NCI-H2081 (cell line): ENCODE data around the gene GRHPR.
"Not testable (repeated sequence)": the region's sequence is repeated elsewhere in the genome, so short reads cannot be mapped to it uniquely, and the experiment has no call there.

Source experiments
- DNase-seq, 2 experiments: peaks; one replicate each; lab custom pipeline; 2025; lab: John Stamatoyannopoulos, UW

GRHPR gene

GRCh38 chr9:37421914-37422288 lies 595 bp upstream of the GRHPR start:
- no peak for DNase-seq

- no peak for DNase-seq
These were observed 1.0 kb downstream of the GRHPR start for GRCh38 chr9:37423508-37423907.

GRCh38 chr9:37424204-37424685 lies 1.7 kb downstream of the GRHPR start:
- no peak for DNase-seq

- no peak for DNase-seq
These were observed 2.3 kb downstream of the GRHPR start for GRCh38 chr9:37424686-37425297.

GRCh38 chr9:37425298-37425752 lies 2.8 kb downstream of the GRHPR start:
- peak in 1 of 2 experiments; percentile 11 for DNase-seq

- not testable (repeated sequence) for DNase-seq
These were observed 3.9 kb downstream of the GRHPR start for GRCh38 chr9:37426431-37426830.

GRCh38 chr9:37426846-37427245 lies 4.3 kb downstream of the GRHPR start:
- no peak for DNase-seq

GRCh38 chr9:37428345-37428744 lies 5.8 kb downstream of the GRHPR start:
- DNase-seq = no peak

GRCh38 chr9:37429441-37430285 lies 7.2 kb downstream of the GRHPR start:
- DNase-seq = no peak

- no peak for DNase-seq
These were observed 8.5 kb downstream of the GRHPR start for GRCh38 chr9:37430841-37431597.

- no peak for DNase-seq
These were observed 9.5 kb downstream of the GRHPR start for GRCh38 chr9:37432020-37432419.

GRCh38 chr9:37433867-37434371 lies 11.4 kb downstream of the GRHPR start:
- no peak for DNase-seq

GRCh38 chr9:37436540-37436939 lies 14.0 kb downstream of the GRHPR start:
- DNase-seq = no peak

GRCh38 chr9:37437010-37437409 lies 14.5 kb downstream of the GRHPR start:
- DNase-seq = no peak

GRCh38 chr9:37437621-37438020 lies 15.1 kb downstream of the GRHPR start:
- no peak for DNase-seq

- no peak for DNase-seq
These were observed 15.9 kb downstream of the GRHPR start for GRCh38 chr9:37438359-37438758.

- peak in 1 of 2 experiments; percentile 6 for DNase-seq
These were observed 19.4 kb downstream of the GRHPR start for GRCh38 chr9:37441776-37442370.

- no peak for DNase-seq
These were observed 20.1 kb downstream of the GRHPR start for GRCh38 chr9:37442556-37442955.

GRCh38 chr9:37443566-37443965 lies 21.1 kb downstream of the GRHPR start:
- DNase-seq = no peak

GRCh38 chr9:37444890-37445289 lies 22.4 kb downstream of the GRHPR start:
- DNase-seq = no peak

- no peak for DNase-seq
These were observed 23.3 kb downstream of the GRHPR start for GRCh38 chr9:37445832-37446231.

GRCh38 chr9:37446401-37446800 lies 23.9 kb downstream of the GRHPR start:
- peak in 1 of 2 experiments; percentile 18 for DNase-seq
